Measurements from ENCODE around the gene MELTF. TPM values are rescaled to one million over a fixed set of nuclear protein-coding genes. Genes with fewer than 3 reads are reported as not detected.

The MELTF gene
- 1.7 and 54.3 TPM in 2 replicates for total RNA-seq (ENCODE audit: low replicate concordance)

GRCh38 chr3:197029511-197030167 lies at the start of gene MELTF:
TSS of gene MELTF (minus strand) at chr3:197029817. CDS start at chr3:197029702, 115 bp downstream.

DNA sequence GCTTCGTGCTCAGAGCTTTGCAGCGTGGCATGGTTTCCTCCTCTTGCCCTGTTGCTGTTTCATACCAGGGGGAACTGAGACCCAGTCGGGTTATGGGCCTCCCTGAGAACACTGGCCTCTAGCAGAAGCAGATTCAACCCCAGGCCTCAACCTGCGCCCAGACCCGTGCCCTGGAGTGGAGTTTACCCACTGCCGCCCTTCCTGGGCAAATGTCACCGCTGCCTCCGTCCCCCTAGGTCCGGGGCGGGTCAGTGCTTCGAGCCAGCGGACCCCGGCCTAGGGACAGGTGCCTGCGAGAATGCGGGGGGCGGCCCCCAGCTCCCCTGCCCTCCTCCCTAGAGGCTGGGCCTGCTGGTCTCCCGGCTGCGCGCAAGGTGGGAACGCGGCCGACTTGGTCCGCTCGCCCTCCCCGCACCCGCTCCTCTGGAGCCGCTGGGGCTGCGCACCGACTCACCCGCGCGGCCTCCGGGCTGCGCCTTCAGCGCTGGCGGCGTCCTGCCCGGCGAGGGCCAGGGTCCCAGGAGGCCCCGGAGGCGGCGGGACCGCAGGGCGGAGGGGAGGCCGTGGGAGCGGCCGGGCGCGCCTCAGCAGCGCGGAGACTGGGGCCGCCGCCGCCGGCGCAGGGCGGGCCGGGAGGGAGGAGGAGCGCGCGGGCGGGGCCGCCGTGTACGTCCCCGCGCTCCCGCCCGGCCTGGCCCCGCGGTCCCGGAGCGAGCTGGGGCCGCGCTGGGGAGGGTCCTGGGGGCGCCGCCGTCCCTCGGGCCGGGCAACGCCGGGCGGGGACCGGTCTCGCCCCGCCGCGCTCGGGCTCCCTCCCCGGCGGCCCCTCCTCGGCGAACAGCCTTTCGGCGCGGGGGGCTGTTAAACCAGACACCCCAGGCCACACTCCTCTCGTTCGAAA lies 61.1 kb downstream of the MELTF start, which contains the start of gene PIGZ:
Gene PIGZ, minus strand, starts transcription at position 601 of the 901 bp plus-strand sequence. CDS start 16,802 bp downstream, outside the sequence.

Other genes with a start within 250 kb of the MELTF start
- gene SENP5, start 161.9 kb downstream of the MELTF start, total RNA-seq (ENCODE audit: low replicate concordance): 35.6 and 50.8 TPM in 2 replicates
- gene NCBP2, start 87.3 kb downstream of the MELTF start, total RNA-seq (ENCODE audit: low replicate concordance): 51.4 and 79.1 TPM in 2 replicates
- gene PIGZ, start 61.0 kb downstream of the MELTF start, total RNA-seq (ENCODE audit: low replicate concordance): 2.0 and 2.5 TPM in 2 replicates

Measured in smooth muscle cell of the coronary artery (primary cell).